GM20000 (cell line): Measurements from ENCODE around the gene RAB12.
"Not testable (repeated sequence)": the region's sequence is repeated elsewhere in the genome, so short reads cannot be mapped to it uniquely, and the experiment has no call there.

ENCODE experiments used
- DNase-seq: peaks from one replicate; pipeline ENCODE4 v3.0.0; 2012; ENCODE audit warnings: low spot score
- CTCF ChIP-seq: IDR thresholded peaks from 2 replicates; pipeline ENCODE4 v1.5.1; 2012; ENCODE audit warnings: mild to moderate bottlenecking, control low read depth; ENCODE audit errors: extremely low read depth, missing control alignments

RAB12 gene

DNA sequence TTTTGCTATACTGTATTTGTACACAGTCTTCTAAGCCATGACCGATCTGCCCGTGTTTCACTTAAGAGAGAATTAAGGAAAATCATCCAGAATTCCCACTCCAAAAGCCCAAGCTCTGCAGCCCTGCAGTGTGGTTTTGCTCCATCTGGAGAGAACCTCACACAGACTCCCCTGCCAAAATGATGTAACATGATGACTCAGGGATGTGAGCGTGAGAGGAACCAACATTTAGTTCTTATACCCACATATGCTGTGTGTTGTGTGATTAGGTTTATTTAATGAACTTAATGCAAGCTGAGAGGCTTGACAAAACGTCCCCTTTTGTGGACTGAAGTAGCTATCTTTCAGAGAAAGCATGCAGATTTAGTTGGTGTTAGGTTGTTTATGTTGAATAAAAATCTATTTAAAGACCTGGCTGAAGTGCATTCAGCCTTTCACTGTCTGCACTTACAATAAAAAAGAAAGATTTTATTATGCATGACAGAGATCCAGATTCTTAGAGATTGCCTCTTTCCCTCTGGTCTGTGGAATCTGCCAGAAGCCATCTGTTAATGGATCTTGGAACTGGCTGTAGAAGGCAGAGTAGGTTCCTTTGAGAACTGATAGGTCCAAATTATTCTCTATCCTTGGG, 6.3 kb downstream of the RAB12 start:
- no peak for TF ChIP-seq CTCF
- no peak for DNase-seq

- DNase-seq, result no peak
- no peak for TF ChIP-seq CTCF
Observed at GRCh38 chr18:8616028-8616401, 6.8 kb downstream of the RAB12 start.

DNA sequence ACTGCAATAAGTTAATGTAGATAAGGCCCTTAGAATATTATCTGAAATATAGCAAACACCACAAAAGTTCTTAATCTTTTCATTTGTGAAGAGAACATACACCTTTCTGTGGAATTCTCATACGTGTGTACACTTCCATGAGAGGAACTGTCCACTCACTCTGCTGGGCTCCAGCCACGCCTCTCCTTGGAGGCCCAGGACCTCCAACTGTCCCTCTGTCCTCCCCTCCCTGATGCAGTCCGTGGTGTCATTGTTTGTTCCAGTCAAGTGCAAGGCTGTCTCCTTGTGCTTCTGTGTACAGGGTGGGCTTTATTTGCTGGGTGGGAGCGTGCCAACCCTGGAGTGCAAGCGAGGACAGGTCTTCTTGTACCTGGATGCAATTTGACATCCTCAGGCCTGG, 8.7 kb downstream of the RAB12 start:
- no peak for DNase-seq
- TF ChIP-seq CTCF, result no peak

- TF ChIP-seq CTCF, result no peak
- DNase-seq, result no peak
Observed at GRCh38 chr18:8619041-8619440, 9.8 kb downstream of the RAB12 start.

GRCh38 chr18:8619835-8620577, 10.8 kb downstream of the RAB12 start:
- no peak for TF ChIP-seq CTCF

GRCh38 chr18:8620845-8621244, 11.6 kb downstream of the RAB12 start:
- no peak for TF ChIP-seq CTCF
- no peak for DNase-seq

More at GRCh38 chr18:8619835-8620577, 10.8 kb downstream of the RAB12 start:
- no peak for DNase-seq

DNA sequence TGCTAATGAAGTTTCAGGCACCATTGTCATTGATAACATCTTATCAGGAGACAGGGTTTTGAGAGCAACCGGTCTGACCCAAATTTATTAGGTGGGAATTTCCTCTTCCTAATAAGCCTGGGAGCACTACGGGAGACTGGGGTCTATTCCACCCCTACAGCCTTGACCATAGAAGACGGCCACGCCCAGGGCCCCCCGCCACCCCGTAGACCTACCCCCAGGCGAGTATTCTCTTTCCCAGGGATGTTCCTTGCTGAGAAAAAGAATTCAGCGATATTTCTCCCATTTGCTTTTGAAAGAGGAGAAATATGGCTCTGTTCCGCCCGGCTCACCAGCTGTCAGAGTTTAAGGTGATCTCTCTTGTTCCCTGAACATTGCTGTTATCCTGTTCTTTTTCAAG, 13.4 kb downstream of the RAB12 start:
- not testable (repeated sequence) for DNase-seq
